Smooth muscle cell of trachea (primary cell): ENCODE measurements around the gene GAL3ST3. TPM values are rescaled to one million over a fixed set of nuclear protein-coding genes. Genes with fewer than 3 reads are reported as not detected.

Experiments
- total RNA-seq: library from RNA; depleted of rRNA; stranded (reverse); fragments of >200 nt; gene quantifications from 2 replicates; pipeline ENCODE4 v1.2.1, GENCODE V29; 2014

The GAL3ST3 gene
- total RNA-seq: not detected in 2 replicates

GRCh38 chr11:66048547-66049323 is at the start of gene GAL3ST3:
TSS of gene GAL3ST3 (minus strand) at chr11:66049161. CDS start at chr11:66045415, 3,746 bp downstream.

GRCh38 chr11:66069715-66070603 is 21.0 kb upstream of the GAL3ST3 start, which contains the start of gene PACS1:
TSS of gene PACS1 (plus strand) at chr11:66070272. CDS start at chr11:66070487, 215 bp downstream.

GRCh38 chr11:66051766-66052663 is 3.1 kb upstream of the GAL3ST3 start, which contains the start of gene SF3B2:
TSS of gene SF3B2 (plus strand) at chr11:66052364. CDS start at chr11:66052385, 21 bp downstream.

GRCh38 chr11:66026017-66026529 is 22.9 kb downstream of the GAL3ST3 start, which contains the start of gene CATSPER1:
TSS of gene CATSPER1 (minus strand) at chr11:66026479. CDS start at chr11:66026379, 100 bp downstream.

GRCh38 chr11:66011785-66012303 is 37.1 kb downstream of the GAL3ST3 start, which contains the start of gene CST6:
TSS of gene CST6 (plus strand) at chr11:66012008. CDS start at chr11:66012045, 37 bp downstream.

GRCh38 chr11:66001942-66002647 is 46.9 kb downstream of the GAL3ST3 start, which contains the start of the genes BANF1 and EIF1AD:
TSS of gene BANF1 (plus strand) at chr11:66002503. CDS start at chr11:66003251, 748 bp downstream.
TSS of gene EIF1AD (minus strand) at chr11:66002157. CDS start at chr11:66000389, 1,768 bp downstream.

Other genes starting within 250 kb of the GAL3ST3 start
- 1.2 and 3.1 TPM in 2 replicates for gene SNX32, start 215.2 kb downstream of the GAL3ST3 start, total RNA-seq
- 951 and 1,471 TPM in 2 replicates for gene CFL1, start 191.0 kb downstream of the GAL3ST3 start, total RNA-seq
- 47.6 and 51.9 TPM in 2 replicates for gene MUS81, start 188.7 kb downstream of the GAL3ST3 start, total RNA-seq
- gene EFEMP2, start 176.4 kb downstream of the GAL3ST3 start, total RNA-seq: 56.3 and 157 TPM in 2 replicates
- not detected in 2 replicates for gene CTSW, start 169.3 kb downstream of the GAL3ST3 start, total RNA-seq
- gene FIBP, start 160.7 kb downstream of the GAL3ST3 start, total RNA-seq: 204 and 244 TPM in 2 replicates
- gene CCDC85B, start 158.5 kb downstream of the GAL3ST3 start, total RNA-seq: 168 and 233 TPM in 2 replicates
- 19.9 and 24.3 TPM in 2 replicates for gene FOSL1, start 148.8 kb downstream of the GAL3ST3 start, total RNA-seq
- gene C11orf68, start 130.1 kb downstream of the GAL3ST3 start, total RNA-seq: 30.1 and 37.4 TPM in 2 replicates
- 255 and 434 TPM in 2 replicates for gene DRAP1, start 129.7 kb downstream of the GAL3ST3 start, total RNA-seq
- 0.33 TPM in 1 of 2 replicates, not detected in the other for gene TSGA10IP, start 103.7 kb downstream of the GAL3ST3 start, total RNA-seq
- 51.1 and 57.1 TPM in 2 replicates for gene SART1, start 87.4 kb downstream of the GAL3ST3 start, total RNA-seq
- gene EIF1AD, start 47.0 kb downstream of the GAL3ST3 start, total RNA-seq: 28.2 and 29.3 TPM in 2 replicates
- 17.5 and 26.5 TPM in 2 replicates for gene BANF1, start 46.7 kb downstream of the GAL3ST3 start, total RNA-seq
- 0.17 TPM in 1 of 2 replicates, not detected in the other for gene CST6, start 37.2 kb downstream of the GAL3ST3 start, total RNA-seq
- under 0.01 TPM in 1 of 2 replicates, not detected in the other for gene CATSPER1, start 22.7 kb downstream of the GAL3ST3 start, total RNA-seq
- gene SF3B2, start 3.2 kb upstream of the GAL3ST3 start, total RNA-seq: 163 and 165 TPM in 2 replicates
- gene PACS1, start 21.1 kb upstream of the GAL3ST3 start, total RNA-seq: 31.3 and 46.0 TPM in 2 replicates
- gene KLC2, start 208.5 kb upstream of the GAL3ST3 start, total RNA-seq: 10.5 and 25.1 TPM in 2 replicates
- gene RAB1B, start 219.5 kb upstream of the GAL3ST3 start, total RNA-seq: 103 and 130 TPM in 2 replicates
- 0.15 and 0.17 TPM in 2 replicates for gene CNIH2, start 229.0 kb upstream of the GAL3ST3 start, total RNA-seq
- gene YIF1A, start 240.0 kb upstream of the GAL3ST3 start, total RNA-seq: 143 and 179 TPM in 2 replicates
- 0.66 TPM in 1 of 2 replicates, not detected in the other for gene TMEM151A, start 242.7 kb upstream of the GAL3ST3 start, total RNA-seq